UCSD-AML1 (cell line): ENCODE measurements around the gene XRCC4.

Source experiments
- DNase-seq: peaks from one replicate; lab custom pipeline; 2025; ENCODE audit not compliant: unreplicated experiment; lab: John Stamatoyannopoulos, UW

Gene XRCC4

DNA sequence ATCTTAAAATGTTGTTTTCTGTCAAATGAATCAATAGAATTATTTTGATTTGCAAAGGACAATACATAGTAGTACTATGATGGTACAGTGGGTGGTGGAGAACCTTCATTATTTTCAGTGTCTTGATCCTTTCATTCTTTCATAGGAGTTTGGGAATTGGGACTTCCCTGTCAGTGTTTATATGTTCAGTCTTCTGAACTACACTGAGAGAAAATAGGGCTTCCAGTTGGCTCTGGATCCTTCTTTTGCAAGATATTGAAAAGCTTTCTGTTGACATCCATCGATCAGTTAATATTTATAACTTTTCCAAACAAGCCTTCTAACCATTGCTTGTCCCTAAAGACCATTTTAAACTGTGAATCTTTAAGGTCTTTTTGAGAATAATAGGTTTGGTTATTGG lies 94.7 kb downstream of the XRCC4 start:
- DNase-seq, result no peak

DNA sequence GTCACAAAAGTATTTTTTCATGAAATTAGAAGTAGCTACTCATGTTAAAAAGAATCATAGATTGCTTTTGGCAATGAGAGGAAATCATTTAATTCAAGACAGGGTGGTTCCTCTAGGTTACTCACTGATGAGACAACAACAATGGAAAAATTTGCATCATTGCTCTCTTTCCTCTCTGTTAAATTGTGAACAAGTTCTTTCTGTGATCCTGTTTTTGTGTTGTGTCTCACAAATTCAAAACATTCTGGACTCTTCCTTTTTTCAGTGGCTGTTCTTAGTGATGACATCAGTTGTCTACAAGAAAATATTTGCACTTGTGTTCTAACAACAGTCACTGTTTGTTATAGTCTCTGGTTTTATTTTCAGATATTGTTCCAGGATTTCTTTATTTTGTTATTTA lies 95.3 kb downstream of the XRCC4 start:
- no peak for DNase-seq

DNA sequence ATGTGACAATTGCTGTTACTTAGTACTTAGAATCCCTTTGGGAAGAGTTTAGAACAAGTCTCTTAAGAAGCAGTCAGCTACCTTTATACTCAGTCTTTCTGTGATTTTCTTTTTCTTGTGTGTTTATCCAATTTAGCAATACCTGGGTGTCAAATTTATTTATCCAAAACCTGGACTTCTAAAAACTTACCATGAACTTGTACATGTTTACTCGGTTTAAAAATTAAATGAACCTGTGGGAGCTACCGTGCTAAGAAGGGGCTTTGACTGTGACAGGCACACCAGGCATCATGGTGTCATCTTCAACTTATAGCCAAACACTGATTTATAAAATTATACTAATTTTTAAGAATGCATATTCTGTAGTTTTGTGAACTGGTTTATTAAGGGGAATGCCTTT lies 96.5 kb downstream of the XRCC4 start:
- DNase-seq, result no peak

DNA sequence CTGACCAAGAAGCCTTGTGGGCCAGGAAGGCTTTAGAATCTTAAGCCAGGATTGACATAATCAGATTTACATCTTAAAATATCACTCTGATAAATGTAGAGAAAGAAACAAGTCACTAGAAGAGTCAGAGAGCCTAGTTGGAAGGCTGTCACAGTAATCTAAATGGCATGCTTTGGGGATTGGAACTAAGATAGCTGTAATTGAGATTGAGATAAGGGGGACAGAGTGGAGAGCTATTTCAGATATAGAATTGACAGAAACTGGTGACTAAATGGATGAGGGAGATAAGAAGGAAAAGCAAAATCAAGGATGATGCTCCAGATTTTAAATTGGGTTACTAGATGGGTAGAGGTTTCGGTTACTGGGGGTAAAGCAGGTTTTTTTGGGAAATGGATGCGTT lies 100.5 kb downstream of the XRCC4 start:
- DNase-seq, result no peak

DNA sequence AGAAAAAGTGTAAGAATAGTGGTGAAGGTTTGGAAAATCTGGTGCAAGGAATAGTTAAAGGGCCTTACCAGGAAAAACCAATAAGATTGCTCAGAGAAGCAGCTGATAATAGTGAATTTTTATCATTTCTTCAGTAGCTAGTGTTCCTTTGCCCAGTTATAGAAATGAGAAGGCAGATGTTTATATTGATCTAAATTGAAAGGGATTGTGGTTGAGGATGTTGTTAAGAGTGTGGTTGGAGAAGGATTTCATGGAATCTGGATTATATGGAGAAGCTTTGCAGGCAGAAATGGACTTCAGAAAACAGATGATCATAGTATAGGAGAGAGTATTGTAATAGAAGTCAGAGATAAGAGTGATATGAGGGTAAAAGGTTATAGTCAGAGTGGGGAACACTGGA lies 102.6 kb downstream of the XRCC4 start:
- no peak for DNase-seq

DNA sequence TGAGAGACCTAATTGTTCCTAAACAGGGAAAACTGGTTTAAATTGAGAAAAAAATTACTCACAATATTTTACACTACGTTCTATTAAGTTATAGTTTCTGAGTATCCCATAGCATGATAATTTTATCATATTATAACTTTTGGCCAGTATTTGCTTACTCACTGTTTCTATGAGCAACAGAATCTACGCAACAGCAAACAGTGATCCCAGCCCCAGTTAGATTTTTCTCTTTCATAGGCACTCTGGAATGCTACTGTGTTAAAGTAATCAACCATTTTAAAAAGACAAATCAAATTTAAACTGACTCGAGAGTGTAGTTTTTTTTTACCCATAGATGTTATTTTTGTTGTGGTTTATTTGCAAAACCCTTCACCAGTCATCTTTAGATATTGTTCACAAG lies 107.2 kb downstream of the XRCC4 start:
- no peak for DNase-seq

DNA sequence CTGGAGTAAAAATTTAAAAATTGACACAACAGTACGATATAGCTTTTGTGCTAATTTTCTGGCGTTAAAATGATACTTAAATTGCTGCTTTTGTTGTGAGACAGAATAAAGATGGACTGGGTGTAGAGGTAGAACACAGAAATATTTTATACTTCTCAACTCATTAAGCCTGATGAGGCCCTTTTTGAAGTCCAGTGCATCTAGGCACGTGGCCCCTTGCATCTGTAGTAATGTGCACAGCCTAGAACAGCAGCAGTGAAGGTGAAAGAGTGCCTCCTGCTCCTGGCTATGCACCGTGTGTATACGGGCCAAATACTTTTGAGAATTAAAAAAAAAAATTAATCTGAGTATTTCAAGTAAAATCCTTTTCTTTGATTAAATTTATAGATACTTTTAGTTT lies 115.6 kb downstream of the XRCC4 start:
- DNase-seq, result no peak

DNA sequence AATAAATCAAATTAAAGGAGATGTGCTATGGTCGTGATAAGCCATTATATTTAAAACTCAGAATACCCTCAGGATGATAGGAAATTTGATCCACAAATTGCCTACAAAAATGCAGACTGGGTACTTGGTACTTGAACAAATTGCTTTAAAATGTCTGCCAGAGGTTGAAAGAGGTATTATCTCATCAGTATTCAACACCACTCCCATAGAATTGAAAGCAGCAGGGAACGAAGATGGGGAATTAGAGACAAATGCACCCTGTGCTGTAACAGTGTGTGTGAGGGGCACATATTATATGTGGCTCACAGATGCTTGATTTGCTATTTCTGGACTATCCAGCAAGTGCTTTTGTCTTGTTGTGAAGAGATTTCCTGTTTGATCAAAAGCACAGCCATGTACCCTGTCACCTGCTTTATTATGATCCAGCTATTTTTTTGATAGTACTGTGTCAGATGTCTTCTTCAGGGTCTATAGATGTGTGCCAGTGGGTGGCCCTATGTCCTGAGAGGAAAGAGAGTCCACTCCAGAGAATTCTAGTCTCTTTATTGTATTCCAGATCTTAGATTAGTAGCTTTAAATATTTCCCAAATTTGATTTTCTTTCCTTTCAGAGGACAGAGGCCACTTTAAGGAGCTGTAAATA lies 120.1 kb downstream of the XRCC4 start:
- DNase-seq, result no peak

DNA sequence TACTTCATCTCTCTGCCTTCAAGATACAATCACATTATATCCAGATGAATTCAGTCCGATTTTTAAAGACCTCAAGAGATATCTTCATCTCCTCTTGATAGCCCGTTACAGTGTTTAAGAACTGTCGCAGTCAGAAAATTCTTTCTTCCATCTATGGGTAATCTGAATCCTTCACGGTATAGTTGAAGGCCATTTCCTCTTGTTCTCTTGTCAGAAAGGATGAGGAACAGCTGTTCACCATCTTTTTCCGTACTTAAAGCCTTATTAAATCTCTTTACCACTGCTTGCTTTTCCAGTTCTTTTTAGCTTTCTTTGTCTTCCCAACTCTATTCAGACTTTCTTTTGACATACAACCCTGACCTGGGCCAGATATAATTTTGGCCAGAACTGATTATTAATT lies 121.8 kb downstream of the XRCC4 start:
- no peak for DNase-seq

DNA sequence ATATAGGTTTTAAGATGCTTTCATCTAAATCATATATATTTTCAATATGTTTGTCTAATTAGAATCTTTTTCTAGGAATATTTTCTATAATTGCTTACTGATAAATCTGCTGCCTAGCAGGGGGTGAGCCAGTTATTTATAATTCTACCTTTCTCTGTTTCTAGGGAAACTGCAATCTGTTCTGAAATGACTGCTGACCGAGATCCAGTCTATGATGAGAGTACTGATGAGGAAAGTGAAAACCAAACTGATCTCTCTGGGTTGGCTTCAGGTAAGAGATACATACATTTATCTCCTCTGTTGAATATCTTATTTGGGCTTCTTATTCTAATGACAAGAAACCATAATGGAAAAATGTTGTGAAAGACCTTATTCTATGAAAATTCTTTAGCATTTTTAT lies 127.3 kb downstream of the XRCC4 start:
- DNase-seq, result no peak

DNA sequence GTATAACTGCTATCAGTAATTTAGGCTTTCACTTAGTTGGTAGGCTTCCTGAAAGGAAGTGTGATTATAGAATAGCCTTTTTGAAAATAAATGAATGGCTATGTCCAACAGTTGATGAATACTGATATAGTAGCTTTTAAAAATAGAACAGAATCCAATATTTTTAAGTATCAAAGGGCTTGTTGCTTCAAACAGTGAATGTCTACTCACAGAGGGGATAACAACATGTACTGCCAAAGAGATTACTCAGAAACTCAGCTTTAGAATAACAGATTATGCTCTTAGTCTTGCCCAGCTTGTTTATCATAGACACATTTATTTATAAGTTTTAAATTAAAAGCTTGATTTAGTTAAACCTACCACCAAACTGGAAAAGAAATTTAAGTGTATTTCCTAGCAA lies 132.6 kb downstream of the XRCC4 start:
- no peak for DNase-seq

DNA sequence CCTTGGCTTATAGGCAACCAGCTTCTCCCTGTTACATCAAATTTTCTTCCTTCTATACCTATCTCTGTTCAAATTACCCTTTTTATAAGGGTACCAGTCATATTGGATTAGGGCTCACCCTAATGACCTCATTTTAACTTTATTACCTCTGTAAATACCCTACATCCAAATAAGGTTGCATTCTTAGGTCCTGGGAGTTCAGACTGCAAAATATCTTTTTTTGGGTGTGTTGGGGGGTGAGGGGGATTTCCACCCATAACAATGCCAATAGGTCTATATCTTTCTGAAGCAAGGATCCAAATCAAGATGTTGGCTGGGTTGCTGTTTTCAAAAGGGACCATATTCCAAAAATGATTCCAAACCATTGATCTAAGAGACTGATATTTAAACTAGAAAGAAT lies 141.7 kb downstream of the XRCC4 start:
- no peak for DNase-seq

DNA sequence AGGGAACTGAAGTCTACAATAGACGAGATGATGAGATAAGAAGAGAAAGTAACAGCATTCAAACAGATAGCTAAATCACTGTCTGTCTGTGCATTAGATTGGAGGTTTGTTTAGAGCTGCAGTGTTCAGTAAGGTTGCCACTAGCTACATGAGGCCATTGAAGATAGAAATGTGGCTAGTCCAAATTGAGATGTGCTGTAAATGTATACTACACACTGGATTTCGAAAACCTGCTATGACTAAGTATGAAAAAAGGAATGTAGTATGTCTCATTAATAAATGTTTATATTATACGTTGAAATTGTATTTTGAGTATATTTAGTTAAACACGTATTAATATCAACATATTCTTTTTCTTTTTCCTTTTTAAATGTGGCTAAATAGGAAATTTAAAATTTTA lies 142.1 kb downstream of the XRCC4 start:
- no peak for DNase-seq

DNA sequence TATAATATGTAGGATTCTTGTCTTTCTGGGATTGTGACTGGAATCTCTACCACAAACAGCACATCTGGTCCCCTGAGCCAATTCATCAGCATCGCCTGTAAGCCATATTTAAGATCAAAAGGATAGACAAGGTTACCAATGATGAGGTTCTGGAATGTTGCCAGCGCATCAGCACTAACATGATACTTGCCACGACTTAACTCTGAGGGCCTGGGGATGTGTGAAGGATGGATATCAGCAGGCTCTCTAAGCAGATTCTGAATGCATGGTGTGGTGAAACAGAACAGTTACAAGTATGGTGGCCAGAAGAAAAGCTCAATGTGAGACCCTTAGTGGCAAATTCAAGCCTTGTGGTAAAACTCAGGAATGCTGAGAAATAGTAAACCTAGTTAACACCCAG lies 143.0 kb downstream of the XRCC4 start:
- no peak for DNase-seq

DNA sequence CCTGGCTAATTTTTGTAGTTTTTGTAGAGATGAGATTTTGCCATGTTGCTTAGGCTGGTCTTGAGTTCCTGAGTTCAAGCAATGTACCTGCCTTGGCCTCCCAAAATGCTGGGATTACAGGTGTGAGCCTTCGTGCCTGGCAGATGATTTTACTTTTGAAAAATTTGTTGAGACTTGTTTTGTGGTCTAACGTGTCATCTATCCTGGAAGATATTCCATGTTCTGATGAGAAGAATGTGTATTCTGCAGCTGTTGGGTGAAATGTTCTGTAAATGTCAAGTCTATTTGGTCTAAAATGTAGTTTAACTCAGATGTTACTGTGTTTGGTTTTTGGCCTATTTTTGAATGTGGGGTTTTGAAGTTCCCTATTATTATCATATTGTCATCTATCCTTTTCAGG lies 145.6 kb downstream of the XRCC4 start:
- no peak for DNase-seq

DNA sequence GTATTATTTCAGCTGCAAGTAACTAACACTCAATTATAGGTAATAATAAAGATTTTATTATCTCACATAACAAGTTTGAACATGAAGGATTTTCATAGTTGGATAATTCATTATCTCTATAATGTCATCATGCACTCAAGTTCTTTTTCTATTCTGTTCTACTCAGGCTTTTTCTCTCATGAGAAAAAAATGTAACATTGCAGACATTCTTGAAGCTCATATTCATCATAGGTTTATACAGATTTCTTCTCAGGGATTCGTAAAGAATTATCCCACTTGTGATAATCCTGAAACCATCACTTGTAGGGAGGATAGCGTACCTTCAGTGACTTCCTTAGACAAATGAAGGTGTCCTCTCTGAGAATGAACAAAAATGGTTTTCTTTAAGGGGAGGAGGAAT lies 150.3 kb downstream of the XRCC4 start:
- DNase-seq, result no peak

DNA sequence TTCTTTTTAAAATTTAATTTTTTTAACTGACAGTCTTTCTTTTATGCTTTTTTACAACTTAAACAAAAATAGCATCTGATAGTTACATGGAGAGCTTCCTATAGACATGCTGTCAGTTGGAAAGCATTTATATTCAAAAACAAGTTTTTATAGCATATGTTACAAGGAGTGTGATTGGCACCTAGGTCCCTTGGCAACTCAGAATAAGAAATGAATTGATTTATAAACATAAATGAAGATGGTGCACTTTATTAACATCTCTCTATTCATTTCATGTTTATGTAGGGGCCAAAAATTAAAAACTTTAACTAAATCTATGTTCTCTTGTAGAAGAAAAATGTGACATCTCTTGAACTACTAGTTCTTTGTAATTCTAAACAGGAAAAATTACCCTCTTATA lies 153.2 kb downstream of the XRCC4 start:
- no peak for DNase-seq

DNA sequence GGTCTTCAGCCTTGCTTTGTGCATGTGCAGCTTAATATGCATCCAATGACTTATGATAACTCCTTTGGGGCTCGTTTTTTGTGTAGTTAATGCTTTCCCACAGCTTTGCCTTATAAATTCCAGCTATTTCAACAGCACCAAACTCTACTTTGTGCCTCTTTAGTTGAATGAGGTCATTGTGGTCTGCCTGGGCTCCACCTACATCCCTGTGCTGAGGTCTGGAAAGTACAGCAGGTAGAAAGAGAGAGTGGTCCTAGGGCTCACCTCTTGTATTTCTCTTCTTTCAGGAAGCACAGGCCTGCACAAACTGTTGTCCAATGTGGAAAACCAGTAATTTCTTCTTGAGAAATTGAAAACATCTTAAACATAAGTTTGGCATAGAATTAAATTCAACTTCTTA lies 167.2 kb downstream of the XRCC4 start:
- no peak for DNase-seq

DNA sequence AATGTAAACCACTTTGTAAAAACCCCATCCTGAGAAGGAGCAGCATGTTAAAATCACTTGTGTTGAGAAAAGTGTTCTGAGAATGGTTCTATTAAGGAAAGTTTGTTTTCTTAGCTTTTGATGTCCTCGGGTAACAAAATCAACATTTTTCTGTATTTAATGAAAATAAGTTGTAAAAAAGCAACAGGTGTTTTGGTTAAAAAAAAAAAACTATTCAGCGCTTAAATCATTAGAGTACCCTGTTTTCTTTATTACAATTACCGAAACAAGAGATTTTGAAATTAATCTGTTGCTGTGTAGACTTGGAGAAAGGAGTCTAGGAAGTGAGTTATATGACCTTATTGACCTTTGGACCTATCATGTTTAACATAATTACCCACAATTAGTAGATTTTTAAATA lies 167.7 kb downstream of the XRCC4 start:
- DNase-seq, result no peak

DNA sequence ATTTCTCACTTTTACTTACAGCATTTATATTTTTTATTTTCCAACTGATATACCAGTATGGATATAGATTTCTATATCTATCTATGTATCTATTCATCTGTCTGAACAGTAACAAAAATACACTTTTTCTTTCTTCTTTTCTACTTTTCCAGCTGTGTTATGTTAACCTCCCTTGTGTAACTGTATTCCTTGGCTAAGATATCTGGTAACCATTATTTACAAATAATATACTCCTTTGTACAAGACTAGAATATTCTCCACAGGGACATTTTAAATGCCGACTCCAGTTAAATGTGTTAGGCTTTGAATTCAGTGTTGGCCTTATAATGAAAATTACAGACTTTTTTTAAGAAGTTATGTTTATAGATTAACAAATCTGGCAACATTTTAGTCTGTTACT lies 168.7 kb downstream of the XRCC4 start:
- DNase-seq, result no peak

DNA sequence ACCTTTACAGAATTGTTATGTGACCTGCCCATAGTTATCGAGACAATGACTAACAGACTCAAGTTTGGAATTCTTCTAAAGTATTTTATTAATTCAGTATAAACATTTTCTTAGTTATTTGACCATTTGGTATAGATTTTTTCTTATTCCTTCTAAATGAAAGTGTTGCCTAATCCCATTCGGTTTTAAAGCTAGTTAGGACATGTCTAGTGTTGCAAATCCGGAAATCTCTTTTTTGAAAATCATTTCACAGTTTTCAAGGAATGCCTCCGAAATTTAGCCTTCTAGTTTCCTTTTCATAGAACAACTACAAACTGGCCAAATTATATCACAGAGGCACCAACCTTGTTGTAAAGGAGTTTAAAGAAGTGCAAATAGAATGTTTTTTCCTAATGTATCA lies 171.8 kb downstream of the XRCC4 start:
- DNase-seq, result no peak

DNA sequence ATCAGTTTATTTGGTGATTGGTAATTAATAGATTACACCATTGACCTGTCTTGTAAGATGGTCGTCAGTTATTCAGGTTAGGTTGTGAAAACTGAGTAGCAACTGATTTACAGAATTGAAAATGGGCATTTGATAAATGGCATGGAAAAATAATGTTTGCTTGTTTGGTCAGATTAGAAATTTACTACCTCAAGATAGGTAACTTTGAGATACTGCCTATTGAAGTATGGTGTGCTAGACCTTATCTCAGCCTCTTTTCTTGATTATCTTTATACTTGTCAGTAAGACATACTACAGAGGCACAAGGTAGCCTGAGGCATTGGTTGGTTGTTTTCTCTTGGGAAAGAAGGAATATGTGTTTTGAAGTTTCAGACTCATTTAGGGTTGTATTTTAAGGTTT lies 174.5 kb downstream of the XRCC4 start:
- no peak for DNase-seq

DNA sequence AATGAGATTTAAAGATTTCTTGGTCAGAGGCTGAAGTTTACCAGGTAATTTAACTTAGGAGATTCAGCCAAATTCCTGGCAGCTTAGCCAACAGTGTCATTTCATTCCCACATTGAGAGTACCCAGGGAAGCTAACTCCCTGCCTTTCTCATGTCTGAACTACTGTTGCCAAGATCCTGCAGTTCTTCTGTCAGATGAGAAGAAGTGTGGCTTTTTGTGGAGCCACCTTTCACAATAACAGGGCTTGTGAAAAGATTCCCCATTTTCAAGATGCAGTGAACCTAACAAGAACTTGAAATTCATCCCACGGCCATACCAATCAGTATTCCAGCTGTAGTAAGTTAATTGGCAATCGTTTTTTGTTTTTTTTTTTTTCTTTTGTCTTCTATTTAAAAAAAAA lies 176.4 kb downstream of the XRCC4 start:
- no peak for DNase-seq

DNA sequence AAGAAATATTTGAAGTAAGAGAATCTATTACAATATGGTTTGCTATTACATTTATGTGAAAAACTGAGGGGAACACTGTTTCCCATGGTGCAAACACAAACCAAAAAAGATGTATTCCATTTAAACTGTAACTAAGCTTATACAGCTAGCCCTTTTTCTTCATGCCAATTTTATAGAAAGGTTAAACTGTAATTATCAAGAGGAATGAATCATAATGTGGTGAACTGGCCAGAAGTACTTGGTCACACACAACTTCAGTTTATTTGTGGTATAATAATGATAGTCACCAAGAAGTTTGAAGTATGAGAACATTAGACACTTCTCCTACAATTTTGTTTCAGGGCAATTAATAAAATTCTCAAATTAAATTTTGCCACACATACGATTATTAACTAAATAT lies 177.9 kb downstream of the XRCC4 start:
- no peak for DNase-seq
